Right lung (tissue), 5 donors: Measurements from ENCODE around the gene CALR. TPM values are rescaled to one million over a fixed set of nuclear protein-coding genes. Genes with fewer than 3 reads are reported as not detected.

ENCODE experiments used
- polyA plus RNA-seq, 5 donors: library from polyadenylated mRNA; unstranded; fragments of 120-200 nt; gene quantifications; one replicate each; pipeline versions ENCODE4 v1.2.1 to v1.2.3, GENCODE V29; 2013; ENCODE audit warnings: inconsistent platforms in 1 of 5, low replicate concordance in 1 of 5; ENCODE audit not compliant: insufficient read length in 5 of 5, insufficient read depth in 1 of 5

CALR gene
- polyA plus RNA-seq, 5 donors, result 632 to 884 (median 841) TPM

Other genes starting within 250 kb of the CALR start
- 10 to 100 TPM in 3 of 5 donors, 1 to 10 TPM in 2; 7.9 to 14.1 (median 10.1) TPM for gene FBXW9, start 242.0 kb upstream of the CALR start, polyA plus RNA-seq
- 10 to 100 TPM; 69.3 to 85.1 (median 75.9) TPM for gene TNPO2, start 214.7 kb upstream of the CALR start, polyA plus RNA-seq
- 100 to 1,000 TPM; 139 to 222 (median 153) TPM for gene TRIR, start 203.9 kb upstream of the CALR start, polyA plus RNA-seq
- gene GET3, start 201.1 kb upstream of the CALR start, polyA plus RNA-seq, result 10 to 100 TPM; 52.8 to 70.1 (median 53.8) TPM
- under 1 TPM in 4 of 5 donors, not detected in 1; 0.09 to 0.19 (median 0.15) TPM for gene BEST2, start 186.8 kb upstream of the CALR start, polyA plus RNA-seq
- gene HOOK2, start 163.1 kb upstream of the CALR start, polyA plus RNA-seq, result 10 to 100 TPM; 59.2 to 79.9 (median 74.2) TPM
- gene JUNB, start 147.1 kb upstream of the CALR start, polyA plus RNA-seq, result 100 to 1,000 TPM in 1 of 5 donors, 10 to 100 TPM in 4; 14.8 to 132 (median 48.0) TPM
- 100 to 1,000 TPM; 197 to 304 (median 214) TPM for gene PRDX2, start 136.8 kb upstream of the CALR start, polyA plus RNA-seq
- gene THSD8, start 136.5 kb upstream of the CALR start, polyA plus RNA-seq, result 10 to 100 TPM in 1 of 5 donors, 1 to 10 TPM in 4; 4.2 to 10.2 (median 7.2) TPM
- gene RNASEH2A, start 132.0 kb upstream of the CALR start, polyA plus RNA-seq, result 10 to 100 TPM; 29.8 to 42.9 (median 32.9) TPM
- under 1 TPM in 4 of 5 donors, not detected in 1; 0.08 to 0.19 (median 0.13) TPM for gene RTBDN, start 104.0 kb upstream of the CALR start, polyA plus RNA-seq
- gene MAST1, start 100.1 kb upstream of the CALR start, polyA plus RNA-seq, result 1 to 10 TPM; 1.6 to 2.1 (median 2.0) TPM
- gene DNASE2, start 57.2 kb upstream of the CALR start, polyA plus RNA-seq, result 10 to 100 TPM; 19.8 to 25.3 (median 20.7) TPM
- 1 to 10 TPM in 2 of 5 donors, under 1 TPM in 3; 0.30 to 2.3 (median 0.67) TPM for gene KLF1, start 51.4 kb upstream of the CALR start, polyA plus RNA-seq
- gene GCDH, start 47.4 kb upstream of the CALR start, polyA plus RNA-seq, result 10 to 100 TPM; 19.5 to 31.5 (median 24.8) TPM
- 1 to 10 TPM; 2.6 to 4.2 (median 3.1) TPM for gene SYCE2, start 19.3 kb upstream of the CALR start, polyA plus RNA-seq
- gene FARSA, start 4.9 kb upstream of the CALR start, polyA plus RNA-seq, result 10 to 100 TPM; 32.1 to 54.4 (median 44.3) TPM
- gene RAD23A, start 7.3 kb downstream of the CALR start, polyA plus RNA-seq, result 100 to 1,000 TPM in 1 of 5 donors, 10 to 100 TPM in 4; 55.7 to 105 (median 76.3) TPM
- gene GADD45GIP1, start 18.6 kb downstream of the CALR start, polyA plus RNA-seq, result 10 to 100 TPM; 22.7 to 51.6 (median 25.6) TPM
- under 1 TPM; 0.21 to 0.57 (median 0.26) TPM for gene DAND5, start 31.0 kb downstream of the CALR start, polyA plus RNA-seq
- gene NFIX, start 56.9 kb downstream of the CALR start, polyA plus RNA-seq, result 100 to 1,000 TPM in 3 of 5 donors, 10 to 100 TPM in 2; 83.6 to 141 (median 101) TPM
- 10 to 100 TPM in 1 of 5 donors, 1 to 10 TPM in 4; 6.2 to 13.5 (median 6.8) TPM for gene LYL1, start 164.2 kb downstream of the CALR start, polyA plus RNA-seq
- gene TRMT1, start 178.1 kb downstream of the CALR start, polyA plus RNA-seq, result 10 to 100 TPM; 25.1 to 36.1 (median 33.5) TPM
- gene NACC1, start 179.7 kb downstream of the CALR start, polyA plus RNA-seq, result 10 to 100 TPM; 14.0 to 32.4 (median 19.7) TPM
- 10 to 100 TPM; 59.0 to 93.4 (median 65.1) TPM for gene STX10, start 211.8 kb downstream of the CALR start, polyA plus RNA-seq
- gene IER2, start 211.8 kb downstream of the CALR start, polyA plus RNA-seq, result 100 to 1,000 TPM in 3 of 5 donors, 10 to 100 TPM in 2; 48.2 to 178 (median 131) TPM